ENCODE results near the gene SORT1. TPM values are rescaled to one million over a fixed set of nuclear protein-coding genes. Genes with fewer than 3 reads are reported as not detected.

SORT1 gene
- total and polyA plus RNA-seq, 4 donors: 39.0 to 135 (median 57.4) TPM

- Histone ChIP-seq H3K36me3 (ENCODE audit: control insufficient read depth in 4 of 4, insufficient read depth in 4 of 4, low read length in 4 of 4) (peaks cover 6 to 27% (median 17%) of the 10 kb centered on the region in 4 donors), H3K4me3 (no peak overlapping the region), H3K9me3 (ENCODE audit: control insufficient read depth in 4 of 4, insufficient read depth in 3 of 4, low read length in 3 of 4) (peaks cover 0 to 5% (median 3%) of the 10 kb centered on the region in 4 donors), H3K9ac (ENCODE audit: insufficient read depth in 1 of 2, low read length in 2 of 2) (no peak overlapping the region), H3K4me1 (ENCODE audit: control insufficient read depth in 5 of 5, insufficient read depth in 5 of 5, low read length in 5 of 5) (no peaks in the 10 kb centered on the region), H3K27ac (ENCODE audit: low read depth in 1 of 2, low read length in 1 of 2) (no peak overlapping the region), H3K27me3 (ENCODE audit: control insufficient read depth in 3 of 3, insufficient read depth in 3 of 3, low read length in 2 of 3) (no peaks in the 10 kb centered on the region)
- DNase-seq (no peak), ATAC-seq (ENCODE audit: insufficient read depth, low FRiP score) (no peak)
- TF ChIP-seq CTCF (IDR thresholded peaks at IDR 0.05; ENCODE audit: control extremely low read depth, extremely low read depth): no peak
- 87 to 91% methylated on average over 4 of the region's 4 CpGs for WGBS, 2 donors
These were observed 62.6 kb downstream of the SORT1 start for GRCh38 chr1:109335091-109335490.

GRCh38 chr1:109331113-109331512 is 66.6 kb downstream of the SORT1 start:
- H3K27me3 ChIP-seq (ENCODE audit: control insufficient read depth in 3 of 3, insufficient read depth in 3 of 3, low read length in 2 of 3): no peaks in the 10 kb centered on the region
- no peak for TF ChIP-seq CTCF (IDR thresholded peaks at IDR 0.05; ENCODE audit: control extremely low read depth, extremely low read depth)
- no peak for DNase-seq
- no peak overlapping the region for H3K27ac ChIP-seq (ENCODE audit: low read depth in 1 of 2, low read length in 1 of 2)
- ATAC-seq (ENCODE audit: insufficient read depth, low FRiP score): no peak
- H3K9ac ChIP-seq (ENCODE audit: insufficient read depth in 1 of 2, low read length in 2 of 2): no peak overlapping the region
- H3K36me3 ChIP-seq (ENCODE audit: control insufficient read depth in 4 of 4, insufficient read depth in 4 of 4, low read length in 4 of 4): peaks cover 10 to 31% (median 23%) of the 10 kb centered on the region in 4 donors
- peaks cover 0 to 5% (median 3%) of the 10 kb centered on the region in 4 donors for H3K9me3 ChIP-seq (ENCODE audit: control insufficient read depth in 4 of 4, insufficient read depth in 3 of 4, low read length in 3 of 4)
- H3K4me3 ChIP-seq: no peak overlapping the region
- no peaks in the 10 kb centered on the region for H3K4me1 ChIP-seq (ENCODE audit: control insufficient read depth in 5 of 5, insufficient read depth in 5 of 5, low read length in 5 of 5)

GRCh38 chr1:109327285-109327684 is 70.4 kb downstream of the SORT1 start:
- ATAC-seq (ENCODE audit: insufficient read depth, low FRiP score): no peak
- DNase-seq: no peak
- no peak for TF ChIP-seq CTCF (IDR thresholded peaks at IDR 0.05; ENCODE audit: control extremely low read depth, extremely low read depth)
- no peaks in the 10 kb centered on the region for H3K27me3 ChIP-seq (ENCODE audit: control insufficient read depth in 3 of 3, insufficient read depth in 3 of 3, low read length in 2 of 3)
- H3K4me3 ChIP-seq: no peak overlapping the region
- no peak overlapping the region for H3K27ac ChIP-seq (ENCODE audit: low read depth in 1 of 2, low read length in 1 of 2)
- H3K4me1 ChIP-seq (ENCODE audit: control insufficient read depth in 5 of 5, insufficient read depth in 5 of 5, low read length in 5 of 5): no peaks in the 10 kb centered on the region
- peaks cover 0 to 3% (median 2%) of the 10 kb centered on the region in 4 donors for H3K9me3 ChIP-seq (ENCODE audit: control insufficient read depth in 4 of 4, insufficient read depth in 3 of 4, low read length in 3 of 4)
- peaks cover 18 to 40% (median 22%) of the 10 kb centered on the region in 4 donors for H3K36me3 ChIP-seq (ENCODE audit: control insufficient read depth in 4 of 4, insufficient read depth in 4 of 4, low read length in 4 of 4)
- 86 to 90% methylated on average over 5 of the region's 5 CpGs for WGBS, 2 donors
- H3K9ac ChIP-seq (ENCODE audit: insufficient read depth in 1 of 2, low read length in 2 of 2): no peak overlapping the region

- no peak for TF ChIP-seq CTCF (IDR thresholded peaks at IDR 0.05; ENCODE audit: control extremely low read depth, extremely low read depth)
- Histone ChIP-seq H3K9me3 (ENCODE audit: control insufficient read depth in 4 of 4, insufficient read depth in 3 of 4, low read length in 3 of 4) (peaks cover 0 to 1% (median 0%) of the 10 kb centered on the region in 4 donors), H3K4me3 (no peak overlapping the region), H3K27me3 (ENCODE audit: control insufficient read depth in 3 of 3, insufficient read depth in 3 of 3, low read length in 2 of 3) (no peaks in the 10 kb centered on the region), H3K9ac (ENCODE audit: insufficient read depth in 1 of 2, low read length in 2 of 2) (no peak overlapping the region), H3K27ac (ENCODE audit: low read depth in 1 of 2, low read length in 1 of 2) (no peak overlapping the region), H3K4me1 (ENCODE audit: control insufficient read depth in 5 of 5, insufficient read depth in 5 of 5, low read length in 5 of 5) (no peaks in the 10 kb centered on the region), H3K36me3 (ENCODE audit: control insufficient read depth in 4 of 4, insufficient read depth in 4 of 4, low read length in 4 of 4) (peaks cover 21 to 57% (median 31%) of the 10 kb centered on the region in 4 donors)
- no peak for DNase-seq
- ATAC-seq (ENCODE audit: insufficient read depth, low FRiP score): no peak
- WGBS, 2 donors: 95 to 96% methylated on average over 6 of the region's 6 CpGs
These were observed 74.7 kb downstream of the SORT1 start for GRCh38 chr1:109322974-109323373.
